Stimulated activated CD4-positive, alpha-beta T cell treated with anti-CD3 and anti-CD28 coated beads, Interleukin-12 subunit alpha, Interleukin-12 subunit beta, amount 100 ng/mL, for 24 hours (primary cell): ENCODE results near the gene GJC2.

Experiments
- DNase-seq, 2 experiments: peaks; one replicate each; pipeline ENCODE4 v3.0.0-alpha.2; 2020; ENCODE audit warnings: low read depth in 2 of 2

GJC2 gene

GRCh38 chr1:228145463-228146416 lies 4.0 kb upstream of the GJC2 start:
- no peak for DNase-seq

GRCh38 chr1:228146417-228147150 lies 3.1 kb upstream of the GJC2 start:
- no peak for DNase-seq

DNA sequence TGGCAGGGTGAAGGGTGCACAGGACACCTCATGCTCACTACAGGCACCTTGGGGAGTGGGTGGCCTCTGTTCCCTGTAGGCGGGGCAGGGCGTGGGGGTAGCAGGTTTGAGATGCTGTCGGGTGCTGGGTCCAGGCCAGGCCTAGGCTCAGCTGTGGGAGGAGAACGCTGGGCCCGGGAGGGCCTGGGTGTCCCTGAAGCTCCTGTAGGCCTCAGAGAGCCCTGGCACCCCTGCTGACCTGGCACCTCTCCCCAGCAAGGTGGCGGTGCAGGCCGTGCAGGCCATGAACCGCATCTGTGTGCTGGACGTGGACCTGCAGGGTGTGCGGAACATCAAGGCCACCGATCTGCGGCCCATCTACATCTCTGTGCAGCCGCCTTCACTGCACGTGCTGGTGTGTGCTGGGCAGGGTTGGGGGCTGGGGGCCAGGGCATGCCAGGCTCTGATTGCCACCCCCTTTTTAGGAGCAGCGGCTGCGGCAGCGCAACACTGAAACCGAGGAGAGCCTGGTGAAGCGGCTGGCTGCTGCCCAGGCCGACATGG lies 2.5 kb upstream of the GJC2 start:
- no peak for DNase-seq

- no peak for DNase-seq
Observed at GRCh38 chr1:228147768-228148167, 2.0 kb upstream of the GJC2 start.

- DNase-seq: no peak
Observed at GRCh38 chr1:228148196-228148861, 1.4 kb upstream of the GJC2 start.

- no peak for DNase-seq
Observed at GRCh38 chr1:228148935-228149405, 760 bp upstream of the GJC2 start.

DNA sequence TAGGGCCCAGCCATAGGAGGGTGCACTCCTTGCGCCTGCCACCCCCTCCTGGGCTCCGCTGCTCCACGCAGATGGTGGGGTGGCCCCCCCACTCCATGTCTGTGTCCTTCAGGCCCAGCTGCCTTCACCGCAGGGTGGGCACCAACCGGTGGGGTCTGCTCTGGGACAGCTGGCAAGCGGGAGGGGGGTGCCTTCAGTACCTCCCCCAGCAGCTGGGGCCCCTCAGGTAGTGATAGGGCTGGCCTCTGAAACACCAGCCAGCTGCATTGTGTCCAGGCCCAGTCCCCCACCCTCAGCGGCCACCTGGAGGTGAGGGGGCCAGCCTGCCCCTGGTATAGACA lies 360 bp downstream of the GJC2 start:
- no peak for DNase-seq

- no peak for DNase-seq
Observed at GRCh38 chr1:228150461-228151179, 890 bp downstream of the GJC2 start.

DNA sequence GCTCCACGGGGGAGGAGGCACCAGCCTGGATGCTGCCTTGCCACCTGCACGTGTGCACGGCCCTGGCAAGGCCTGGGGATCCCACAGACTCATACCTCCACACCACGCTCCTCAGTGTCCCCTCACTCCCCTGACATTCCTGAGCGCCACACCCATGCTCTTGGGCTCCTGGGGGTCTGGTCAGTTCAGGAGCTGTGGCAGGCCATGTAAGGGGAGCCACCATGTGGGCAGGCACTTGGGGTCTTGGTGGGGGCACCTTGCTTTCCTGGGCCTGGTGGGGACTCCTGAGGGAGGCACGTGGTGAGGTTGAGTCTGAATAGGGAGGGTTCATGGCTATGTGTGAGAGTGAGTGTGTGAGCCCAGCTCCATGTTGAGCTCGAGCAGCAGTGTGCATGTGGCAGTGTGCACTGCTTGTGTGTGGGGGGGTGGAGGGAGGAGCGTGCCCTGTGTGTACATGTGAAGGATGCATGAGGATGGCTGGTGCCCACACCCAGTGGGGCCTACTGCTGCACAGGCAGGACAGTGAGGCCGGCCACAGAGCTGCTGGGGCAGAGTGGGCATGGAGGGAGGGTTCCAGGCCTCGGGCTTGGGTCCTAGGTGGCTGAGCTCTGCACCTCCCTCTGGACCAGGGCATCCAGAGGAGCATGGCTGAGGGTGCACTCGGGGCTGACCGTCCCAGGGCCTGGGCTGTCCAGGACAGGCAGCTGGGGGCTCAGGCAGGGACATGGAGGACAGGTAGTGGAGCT lies 1.6 kb downstream of the GJC2 start:
- no peak for DNase-seq

DNA sequence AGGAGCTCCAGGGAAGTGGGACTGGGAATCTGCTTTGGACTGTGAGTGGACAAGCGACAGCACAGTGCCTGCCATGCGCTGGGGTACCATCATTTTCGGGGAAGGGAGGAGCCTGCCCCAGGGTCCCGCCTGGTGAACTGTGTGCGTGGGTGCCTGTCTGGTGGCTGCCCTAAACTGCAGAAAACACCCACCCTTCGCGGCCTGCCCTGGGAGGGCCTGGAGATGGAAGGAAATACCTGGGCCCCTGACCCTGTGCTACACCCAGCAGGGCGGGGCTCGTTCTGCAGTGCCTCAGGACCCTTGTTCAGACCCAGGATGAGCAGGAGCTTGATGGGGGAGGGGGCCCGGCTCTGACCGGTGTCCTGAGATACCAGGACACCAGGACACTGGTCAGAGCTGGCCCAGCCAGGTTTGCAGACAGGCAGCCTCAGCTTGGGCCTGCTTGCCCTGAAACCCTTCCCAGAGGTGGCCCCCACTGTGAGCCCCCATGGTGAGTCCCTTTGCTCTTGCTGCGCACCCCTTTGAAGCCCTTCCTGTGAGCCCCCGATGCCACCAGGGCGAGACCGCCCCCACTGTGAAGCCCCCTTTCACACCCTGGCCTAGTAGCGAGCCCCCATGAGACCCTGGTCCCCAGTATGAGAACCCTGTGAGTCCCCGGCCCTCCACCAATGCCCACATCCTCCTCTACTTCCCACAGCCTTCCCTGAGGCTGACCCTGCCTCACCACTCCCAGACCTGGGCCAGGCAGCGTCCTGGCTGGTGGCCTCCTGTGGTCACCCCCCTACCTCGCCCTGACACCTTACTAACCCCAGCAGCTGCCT lies 2.6 kb downstream of the GJC2 start:
- DNase-seq: no peak

- DNase-seq: no peak
Observed at GRCh38 chr1:228152918-228153258, 3.2 kb downstream of the GJC2 start.

GRCh38 chr1:228154021-228154669 lies 4.4 kb downstream of the GJC2 start:
- no peak for DNase-seq

DNA sequence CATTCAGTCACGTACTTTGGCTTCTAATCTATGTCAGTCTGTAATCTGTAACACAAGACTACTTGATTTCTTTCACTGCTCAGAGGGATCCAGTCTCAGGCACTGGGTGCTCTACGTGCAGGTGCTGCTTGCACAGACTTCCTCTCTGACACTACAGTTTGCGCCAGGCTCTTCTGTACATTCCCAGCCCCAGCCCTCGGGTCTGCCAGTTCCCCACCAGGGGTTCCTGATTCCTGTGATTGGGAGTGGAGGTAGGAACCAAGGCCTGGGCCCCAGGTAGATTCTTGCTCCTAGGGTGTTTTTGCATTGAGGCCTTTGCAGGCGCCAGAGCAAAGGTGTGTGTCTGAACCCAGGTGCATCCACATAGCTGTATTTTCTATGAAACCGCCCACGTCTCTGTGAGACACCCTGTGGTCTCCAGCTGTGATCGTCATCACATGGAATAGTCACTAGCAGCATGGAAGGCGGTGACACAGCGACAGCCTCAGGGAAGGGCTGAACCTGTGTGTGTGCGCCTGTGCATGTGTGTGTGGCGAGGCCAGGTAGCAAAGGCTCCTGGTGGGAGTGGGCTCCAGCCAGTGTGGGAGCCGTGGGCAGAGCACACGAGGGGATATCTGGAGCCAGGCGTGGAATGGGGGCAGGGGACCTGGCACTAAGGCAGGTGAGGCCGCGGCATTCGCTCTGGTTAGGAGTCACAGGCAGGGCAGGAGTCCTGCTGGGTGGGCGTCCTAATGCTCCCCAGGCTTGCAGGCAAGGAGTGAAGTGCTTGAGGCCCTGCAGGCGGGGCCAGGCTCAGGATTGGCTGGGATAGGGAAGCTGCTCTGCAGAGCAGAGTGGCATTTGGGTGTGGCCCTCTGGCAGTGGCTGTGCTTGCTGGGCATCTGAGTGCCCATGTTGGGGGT lies 5.2 kb downstream of the GJC2 start:
- no peak for DNase-seq

GRCh38 chr1:228155596-228156514 lies 6.1 kb downstream of the GJC2 start:
- no peak for DNase-seq

DNA sequence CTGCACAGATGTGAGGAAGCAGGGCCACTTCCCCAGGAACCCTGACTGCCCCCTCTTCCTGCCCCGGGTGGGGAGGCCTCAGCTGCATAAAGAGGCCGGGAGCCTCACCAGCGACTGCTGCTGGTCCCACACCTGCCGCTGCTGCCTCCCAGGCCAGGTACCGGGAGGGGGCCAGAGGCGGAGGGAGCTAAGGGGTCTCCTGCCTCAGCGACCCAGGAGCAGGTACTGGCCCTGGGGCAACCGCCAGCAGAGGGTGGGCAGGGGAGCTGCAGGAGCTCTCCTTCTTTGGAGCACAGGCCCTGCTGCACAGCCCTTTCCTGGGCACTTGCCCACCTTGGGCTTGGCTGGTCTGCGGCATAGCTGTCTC lies 6.8 kb downstream of the GJC2 start:
- no peak for DNase-seq

GRCh38 chr1:228156941-228157728 lies 7.4 kb downstream of the GJC2 start:
- no peak for DNase-seq

DNA sequence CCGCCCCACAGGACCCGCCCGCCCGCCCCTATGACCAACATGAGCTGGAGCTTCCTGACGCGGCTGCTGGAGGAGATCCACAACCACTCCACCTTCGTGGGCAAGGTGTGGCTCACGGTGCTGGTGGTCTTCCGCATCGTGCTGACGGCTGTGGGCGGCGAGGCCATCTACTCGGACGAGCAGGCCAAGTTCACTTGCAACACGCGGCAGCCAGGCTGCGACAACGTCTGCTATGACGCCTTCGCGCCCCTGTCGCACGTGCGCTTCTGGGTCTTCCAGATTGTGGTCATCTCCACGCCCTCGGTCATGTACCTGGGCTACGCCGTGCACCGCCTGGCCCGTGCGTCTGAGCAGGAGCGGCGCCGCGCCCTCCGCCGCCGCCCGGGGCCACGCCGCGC lies 8.0 kb downstream of the GJC2 start:
- DNase-seq: no peak
